Measurements from ENCODE around the gene ATAD3B.

- TF ChIP-seq CTCF (IDR thresholded peaks at IDR 0.05) (no peak), POLR2A (IDR thresholded peaks at IDR 0.05) (no peak)
These were observed 18.3 kb downstream of the ATAD3B start for GRCh38 chr1:1489861-1490260.

Measured in prostate gland (tissue), 2 donors.